AG10803 (cell line): Measurements from ENCODE around the gene ZNF100.
A peak's percentile ranks its signal among the peaks of the same experiment; 100 is the strongest.

Experiments
- DNase-seq: peaks from one replicate; pipeline ENCODE4 v3.0.0; 2010; ENCODE audit warnings: low read depth
- H3K4me3 ChIP-seq: 2 replicates; pipeline ENCODE4 v1.5.1; 2011; ENCODE audit warnings: mild to moderate bottlenecking, low read length, control low read depth
- TF ChIP-seq, protein P1 (sequence below): conservative IDR thresholded peaks from 2 replicates; pipeline ENCODE4 v1.5.1; 2011; ENCODE audit warnings: mild to moderate bottlenecking, low read length, control low read depth, inconsistent platforms

Gene ZNF100

DNA sequence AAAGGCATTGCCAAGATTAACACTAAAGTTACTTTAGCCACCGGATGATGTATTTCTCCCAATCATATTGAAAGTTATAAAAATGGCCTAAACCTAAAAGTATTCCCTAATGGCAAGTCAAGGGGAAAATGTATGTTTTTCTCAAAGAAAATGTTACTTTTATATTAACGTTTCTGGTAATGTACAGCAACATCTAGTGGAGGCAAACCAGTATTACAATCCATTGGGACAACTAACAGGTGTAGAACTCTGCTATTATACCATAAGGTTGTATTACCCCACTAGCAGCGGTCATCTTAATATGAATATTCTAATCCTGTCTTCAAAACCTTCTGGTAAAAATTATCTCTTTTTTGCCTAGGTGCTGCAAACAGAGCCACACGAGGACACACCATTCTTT lies 69.2 kb downstream of the ZNF100 start:
- peak; percentile 8 for DNase-seq

DNA sequence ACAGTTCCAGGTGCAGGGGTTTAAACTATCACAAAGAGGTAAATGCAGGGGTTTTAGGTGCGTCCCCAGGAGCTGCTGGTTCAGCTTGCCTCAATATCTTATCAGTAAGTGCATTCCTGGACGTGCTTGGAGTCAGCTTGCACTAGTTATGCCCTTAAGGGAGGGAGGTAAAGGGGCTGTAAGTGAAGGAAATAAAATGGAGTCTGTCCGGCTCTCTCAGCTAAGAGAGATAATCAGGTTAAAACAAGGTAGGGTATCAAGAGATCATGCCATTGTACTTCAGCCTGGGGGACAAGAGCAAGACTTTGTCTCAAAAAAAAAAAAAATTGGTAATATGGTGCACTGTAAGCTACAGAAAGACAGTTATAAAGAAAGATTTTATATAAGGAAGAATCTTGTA lies 69.7 kb downstream of the ZNF100 start:
- DNase-seq, result no peak
- H3K4me3 ChIP-seq, result no peak overlapping the region
- TF ChIP-seq, protein P1, sequence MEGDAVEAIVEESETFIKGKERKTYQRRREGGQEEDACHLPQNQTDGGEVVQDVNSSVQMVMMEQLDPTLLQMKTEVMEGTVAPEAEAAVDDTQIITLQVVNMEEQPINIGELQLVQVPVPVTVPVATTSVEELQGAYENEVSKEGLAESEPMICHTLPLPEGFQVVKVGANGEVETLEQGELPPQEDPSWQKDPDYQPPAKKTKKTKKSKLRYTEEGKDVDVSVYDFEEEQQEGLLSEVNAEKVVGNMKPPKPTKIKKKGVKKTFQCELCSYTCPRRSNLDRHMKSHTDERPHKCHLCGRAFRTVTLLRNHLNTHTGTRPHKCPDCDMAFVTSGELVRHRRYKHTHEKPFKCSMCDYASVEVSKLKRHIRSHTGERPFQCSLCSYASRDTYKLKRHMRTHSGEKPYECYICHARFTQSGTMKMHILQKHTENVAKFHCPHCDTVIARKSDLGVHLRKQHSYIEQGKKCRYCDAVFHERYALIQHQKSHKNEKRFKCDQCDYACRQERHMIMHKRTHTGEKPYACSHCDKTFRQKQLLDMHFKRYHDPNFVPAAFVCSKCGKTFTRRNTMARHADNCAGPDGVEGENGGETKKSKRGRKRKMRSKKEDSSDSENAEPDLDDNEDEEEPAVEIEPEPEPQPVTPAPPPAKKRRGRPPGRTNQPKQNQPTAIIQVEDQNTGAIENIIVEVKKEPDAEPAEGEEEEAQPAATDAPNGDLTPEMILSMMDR, result no peak

More for the DNA sequence above, 69.2 kb downstream of the ZNF100 start:
- no peak overlapping the region for H3K4me3 ChIP-seq
- TF ChIP-seq, protein P1, result peak; percentile 52

DNA sequence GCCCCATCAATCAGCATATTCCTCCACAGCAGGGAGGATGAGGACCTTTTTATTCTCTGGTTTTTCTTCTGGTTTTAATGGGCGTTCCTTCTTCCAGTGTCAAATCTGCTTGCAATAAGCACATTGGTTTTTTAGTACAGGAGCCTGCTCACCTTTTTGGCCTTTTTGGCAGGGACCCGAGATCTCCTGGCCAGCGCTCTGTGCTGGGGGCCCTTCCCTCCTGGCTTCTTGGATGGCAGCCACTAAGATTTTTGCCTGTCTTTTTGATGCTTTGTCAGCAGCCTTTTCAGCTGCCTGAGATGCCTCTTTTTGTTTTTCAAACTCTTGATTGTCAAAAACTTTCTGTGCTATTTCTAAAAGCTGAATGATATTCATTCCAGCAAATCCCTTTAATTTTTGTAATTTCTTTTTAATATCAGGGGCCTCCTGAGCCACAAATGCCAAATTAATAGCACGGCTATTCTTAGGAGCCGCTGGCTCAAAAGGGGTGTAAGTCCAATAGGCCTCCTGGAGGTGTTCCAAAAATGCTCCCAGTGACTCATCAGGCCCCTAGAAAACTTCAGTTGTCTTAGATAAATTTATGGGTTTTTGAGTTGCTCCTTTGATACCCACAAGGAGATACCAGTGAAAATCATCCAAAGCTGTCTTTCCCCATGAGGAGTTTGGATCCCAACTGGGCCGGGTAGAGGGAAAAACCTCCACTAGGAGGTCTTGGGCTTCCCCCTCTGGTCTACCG lies 73.0 kb downstream of the ZNF100 start:
- no peak for DNase-seq
- no peak overlapping the region for H3K4me3 ChIP-seq
- TF ChIP-seq, protein P1, result no peak

DNA sequence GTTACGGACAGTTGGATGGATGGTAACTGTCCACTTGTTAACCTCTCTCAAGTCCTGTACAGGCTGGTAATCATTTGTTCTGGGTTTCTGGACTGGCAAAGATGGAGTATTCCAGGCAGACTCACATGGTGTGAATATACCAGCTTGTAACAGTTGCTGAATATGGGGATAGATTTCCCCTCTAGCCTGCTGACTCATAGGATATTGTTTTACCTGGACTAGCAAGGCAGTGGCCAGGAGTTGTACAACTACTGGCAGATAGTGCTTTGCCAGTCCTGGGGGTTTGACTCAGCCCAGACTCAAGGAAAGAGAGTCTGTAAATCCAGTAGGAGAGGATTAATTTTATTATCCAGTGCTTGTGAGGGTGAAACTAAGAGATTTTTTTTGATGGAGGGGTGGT lies 74.0 kb downstream of the ZNF100 start:
- H3K4me3 ChIP-seq, result no peak overlapping the region
- no peak for DNase-seq
- TF ChIP-seq, protein P1, result no peak

DNA sequence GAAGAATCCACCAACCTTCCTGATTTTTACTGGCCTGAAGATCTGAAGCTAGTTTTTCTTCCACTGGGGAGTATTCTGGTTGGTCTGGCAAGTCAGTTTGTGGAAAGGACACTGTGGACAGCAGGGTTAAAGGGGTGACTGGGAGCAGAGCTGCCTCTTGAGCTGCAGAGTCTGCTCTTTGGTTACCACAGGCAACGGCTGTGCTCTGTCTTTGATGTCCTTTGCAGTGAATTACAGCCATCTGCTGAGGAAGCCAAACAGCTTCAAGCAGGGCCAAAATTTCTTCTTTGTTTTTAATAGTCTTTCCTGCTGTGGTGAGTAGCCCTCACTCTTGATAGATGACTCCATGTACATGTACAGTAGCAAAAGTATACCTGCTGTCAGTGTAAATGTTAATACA lies 75.7 kb downstream of the ZNF100 start:
- TF ChIP-seq, protein P1, result no peak
- DNase-seq, result no peak
- no peak overlapping the region for H3K4me3 ChIP-seq

DNA sequence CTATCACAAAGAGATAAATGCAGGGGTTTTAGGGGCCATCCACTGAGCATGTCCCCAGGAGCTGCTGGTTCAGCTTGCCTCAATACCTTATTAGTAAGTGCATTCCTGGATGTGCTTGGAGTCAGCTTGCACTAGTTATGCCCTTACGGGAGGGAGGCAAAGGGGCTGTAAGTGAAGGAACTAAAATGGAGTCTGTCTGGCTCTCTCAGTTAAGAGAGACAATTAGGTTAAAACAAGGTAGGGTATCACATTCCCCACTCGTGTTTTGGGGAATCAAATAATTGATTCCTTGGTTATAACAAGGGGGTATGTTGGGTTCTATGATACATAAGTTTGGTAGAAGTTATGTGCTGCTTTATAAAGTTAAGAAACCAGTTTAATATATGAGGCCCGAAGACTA lies 78.9 kb downstream of the ZNF100 start:
- DNase-seq, result no peak
- TF ChIP-seq, protein P1, result no peak
- H3K4me3 ChIP-seq, result no peak overlapping the region

DNA sequence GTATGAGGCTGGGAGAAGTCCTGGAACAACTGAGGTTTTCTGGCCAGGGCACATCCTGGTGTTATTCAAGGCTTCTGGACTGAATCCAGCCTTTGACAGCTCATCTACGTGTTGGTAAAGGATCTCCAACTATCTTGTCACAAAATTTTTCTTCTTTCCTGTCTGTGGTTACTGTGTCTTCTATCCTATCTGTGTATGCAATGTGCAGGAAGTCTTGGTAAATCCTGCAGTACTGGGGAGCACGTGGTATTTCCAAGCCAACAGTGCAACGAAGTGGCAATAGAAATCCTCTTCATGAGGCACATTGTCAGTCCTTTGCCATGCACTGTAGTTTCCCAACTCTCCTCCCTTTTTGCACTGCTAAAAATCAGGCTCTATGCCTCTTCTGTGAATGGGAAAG lies 86.7 kb downstream of the ZNF100 start:
- no peak for DNase-seq
- H3K4me3 ChIP-seq, result no peak overlapping the region
- TF ChIP-seq, protein P1, result no peak
